Tracheal epithelial cell (primary cell): ENCODE measurements around the gene ATP5F1C. TPM values are rescaled to one million over a fixed set of nuclear protein-coding genes. Genes with fewer than 3 reads are reported as not detected.

Experiments used
- total RNA-seq: library from RNA; depleted of rRNA; stranded (reverse); fragments of >200 nt; gene quantifications from 2 replicates; pipeline ENCODE4 v1.2.1, GENCODE V29; 2014

Gene ATP5F1C
- 239 and 289 TPM in 2 replicates for total RNA-seq

DNA sequence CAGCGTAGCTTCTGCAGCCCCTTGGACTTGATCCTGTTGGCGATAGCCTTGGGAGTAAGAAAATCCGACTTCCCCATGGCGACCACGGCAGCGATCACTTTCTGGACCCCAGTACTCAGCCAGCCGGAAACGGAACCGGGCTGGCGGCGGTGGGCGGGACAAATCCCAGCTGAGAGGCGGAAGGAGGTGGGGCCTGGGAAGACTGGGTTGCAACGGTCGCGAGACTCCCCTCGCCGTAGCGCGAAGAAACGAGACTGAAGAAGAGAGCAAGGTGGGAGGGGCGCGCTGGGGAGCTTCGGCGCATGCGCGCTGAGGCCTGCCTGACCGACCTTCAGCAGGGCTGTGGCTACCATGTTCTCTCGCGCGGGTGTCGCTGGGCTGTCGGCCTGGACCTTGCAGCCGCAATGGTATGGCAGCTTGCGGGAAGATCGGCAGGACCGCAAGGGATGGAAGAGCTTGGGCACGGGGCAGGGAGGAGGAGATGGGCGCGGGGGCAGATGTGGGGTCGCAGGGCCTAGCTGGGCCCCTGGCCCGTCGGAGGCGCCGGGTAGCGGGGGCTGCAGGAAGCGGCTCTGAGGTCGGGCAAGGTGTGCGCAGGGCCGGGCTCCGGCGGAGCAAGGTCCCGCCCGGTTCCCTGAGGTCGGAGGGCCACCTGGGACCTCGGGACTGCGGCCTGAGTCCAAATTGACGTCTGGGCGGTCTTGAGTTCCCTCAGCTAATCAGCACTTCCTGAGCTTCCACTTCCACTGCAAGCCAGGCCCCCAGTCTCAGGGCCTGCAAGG lies at the start of gene ATP5F1C, which contains the start of gene KIN:
Gene ATP5F1C, plus strand, starts transcription at position 321 of the 782 bp plus-strand sequence. Its CDS starts 31 bp downstream, at position 352.
Gene KIN, minus strand, starts transcription at position 137 of the 782 bp plus-strand sequence. Its CDS starts 60 bp downstream, at position 77.

DNA sequence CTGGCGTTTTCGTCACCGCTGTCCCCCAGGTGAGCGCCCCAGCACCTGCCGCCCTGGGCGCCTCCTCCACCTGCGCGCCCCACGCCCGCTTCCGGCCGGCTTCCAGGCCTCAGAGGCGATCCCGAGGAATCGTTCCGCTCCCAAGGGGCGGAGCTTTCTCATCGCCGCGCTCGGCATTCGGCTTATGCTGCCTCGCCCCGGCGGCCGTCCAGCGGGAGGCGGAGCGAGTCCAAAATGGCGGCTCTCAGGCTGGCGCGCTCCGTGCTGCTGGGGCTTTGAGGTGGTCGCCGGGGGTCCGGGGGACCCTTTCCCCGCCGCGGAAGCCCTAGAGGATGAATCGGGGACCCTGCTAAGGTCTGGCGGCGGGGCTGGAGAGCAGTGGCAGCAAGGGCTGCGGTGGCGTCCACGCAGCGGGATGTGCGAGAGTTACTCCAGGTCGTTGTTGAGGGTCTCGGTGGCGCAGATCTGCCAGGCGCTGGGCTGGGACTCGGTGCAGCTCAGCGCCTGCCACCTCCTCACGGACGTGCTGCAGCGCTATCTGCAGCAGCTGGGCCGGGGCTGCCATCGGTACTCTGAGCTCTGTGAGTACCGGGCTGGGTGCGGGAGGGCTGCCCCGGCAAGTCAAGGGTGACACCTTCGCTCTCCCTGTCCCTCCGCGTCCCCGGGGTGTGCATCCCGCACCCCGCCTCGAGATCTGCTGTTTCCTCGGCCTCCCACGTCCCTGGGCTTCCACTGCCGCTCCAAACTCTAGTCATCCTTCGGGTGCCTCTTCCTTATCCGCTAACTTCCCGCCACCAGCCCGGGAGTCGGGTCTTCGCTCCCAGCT lies 30.5 kb downstream of the ATP5F1C start, which contains the start of gene TAF3:
Gene TAF3, plus strand, starts transcription at position 211 of the 826 bp plus-strand sequence. Its CDS starts 205 bp downstream, at position 416.

Other genes starting within 250 kb of the ATP5F1C start
- under 0.01 and 0.21 TPM in 2 replicates for gene ITIH5, start 121.2 kb upstream of the ATP5F1C start, total RNA-seq
- not detected in 2 replicates for gene ITIH2, start 84.9 kb upstream of the ATP5F1C start, total RNA-seq
- 3.1 and 6.2 TPM in 2 replicates for gene KIN, start 184 bp upstream of the ATP5F1C start, total RNA-seq
- 1.2 and 1.3 TPM in 2 replicates for gene TAF3, start 30.3 kb downstream of the ATP5F1C start, total RNA-seq